ENCODE results near the gene RANGAP1. TPM values are rescaled to one million over a fixed set of nuclear protein-coding genes. Genes with fewer than 3 reads are reported as not detected.
"Not testable (repeated sequence)": the region's sequence is repeated elsewhere in the genome, so short reads cannot be mapped to it uniquely, and the experiment has no call there.

RANGAP1 gene
- total and polyA plus RNA-seq, 2 of the 8 experiments (the other 6 are each of a cell fraction or from before 2014, with no cell fraction given): 121 to 171 TPM

DNA sequence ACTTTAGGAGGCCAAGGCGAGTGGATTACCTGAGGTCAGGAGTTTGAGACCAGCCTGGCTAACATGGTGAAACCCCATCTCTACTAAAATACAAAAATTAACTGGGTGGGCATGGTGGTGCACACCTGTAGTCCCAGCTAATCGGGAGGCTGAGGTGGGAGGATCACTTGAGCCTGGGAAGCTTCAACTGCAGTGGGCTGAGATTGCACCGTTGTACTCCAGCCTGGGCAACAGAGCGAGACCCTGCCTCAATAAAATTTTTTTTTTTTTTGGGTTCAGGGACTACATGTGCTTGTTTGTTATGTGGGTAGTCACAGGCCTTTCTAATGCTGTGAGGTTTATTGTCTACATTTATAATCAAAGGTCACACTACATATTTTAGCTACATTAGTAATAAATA lies 26.2 kb downstream of the RANGAP1 start:
- H2AFZ ChIP-seq (ENCODE audit: low read length); H4K5ac ChIP-seq (ENCODE audit: insufficient read length, low read depth, low read length): not testable (repeated sequence)
- peaks cover 61 to 95% (median 81%) of the 10 kb centered on the region in 4 experiments for H3K36me3 ChIP-seq (ENCODE audit: control insufficient read depth in 2 of 4, insufficient read depth in 4 of 4, low read length in 3 of 4)

More for the DNA sequence above, 26.2 kb downstream of the RANGAP1 start:
- H3K4me3 ChIP-seq (ENCODE audit: extremely low read depth in 1 of 4, insufficient read depth in 2 of 4, low read depth in 3 of 4, low read length in 4 of 4); H3K4ac ChIP-seq (replicated peaks; ENCODE audit: insufficient read length, low read depth, low read length); DNase-seq (ENCODE audit: low read depth in 1 of 2, low spot score in 2 of 2); H4K8ac ChIP-seq (ENCODE audit: extremely low read depth, insufficient read depth, low read length); H3K79me2 ChIP-seq (ENCODE audit: control insufficient read depth in 1 of 2, insufficient read depth in 2 of 2, low read length in 2 of 2); H3K4me2 ChIP-seq (ENCODE audit: insufficient read depth in 1 of 2, low read depth in 2 of 2, low read length in 2 of 2); H3K23ac ChIP-seq (ENCODE audit: insufficient read length); FAIRE-seq; H3K79me1 ChIP-seq (ENCODE audit: low read depth, low read length); H2BK5ac ChIP-seq (ENCODE audit: low read depth, low read length); H3K23me2 ChIP-seq (ENCODE audit: low read depth, low read length); H4K91ac ChIP-seq (replicated peaks; ENCODE audit: insufficient read length, low read length); H3K27ac ChIP-seq (ENCODE audit: low read depth, low read length); H3K9me3 ChIP-seq (ENCODE audit: insufficient read depth in 2 of 2, low read depth in 1 of 2, low read length in 1 of 2); H2BK120ac ChIP-seq (replicated peaks; ENCODE audit: low read depth, low read length); H3K56ac ChIP-seq (replicated peaks; ENCODE audit: insufficient read length, low read depth, low read length); H2BK15ac ChIP-seq (ENCODE audit: low read length); H2BK12ac ChIP-seq (ENCODE audit: low read depth, low read length); H3K9ac ChIP-seq (replicated peaks in 1 of 4; ENCODE audit: extremely low read depth in 1 of 4, low read depth in 3 of 4, low read length in 3 of 4); H2AK5ac ChIP-seq (ENCODE audit: low read depth, low read length); H3K4me1 ChIP-seq (replicated peaks in 1 of 4; ENCODE audit: control insufficient read depth in 3 of 4, insufficient read depth in 4 of 4, low read length in 3 of 4); H3K18ac ChIP-seq (ENCODE audit: extremely low read depth, low read length); H3K27me3 ChIP-seq (replicated peaks in 1 of 4; ENCODE audit: control insufficient read depth in 3 of 4, extremely low read depth in 1 of 4, insufficient read depth in 3 of 4, low read length in 3 of 4); H3K14ac ChIP-seq (ENCODE audit: insufficient read length); H2BK20ac ChIP-seq (ENCODE audit: low read length): not testable (repeated sequence)
- peaks cover 15 to 27% of the 10 kb centered on the region in 2 experiments for H4K20me1 ChIP-seq (replicated peaks in 1 of 2; ENCODE audit: control insufficient read depth in 1 of 2, insufficient read depth in 2 of 2, low read length in 2 of 2)
- ChIA-PET POLR2A (ENCODE audit: partially characterized antibody) (interaction anchor here (0.8 to 4.7 kb wide), 4 partner anchors 10 to 26 kb away, joined by 4 to 28 read pairs (median 14); partner anchors contain the start of gene RANGAP1), CTCF (ENCODE audit: partially characterized antibody) (interaction anchor here (0.7 kb wide), 1 partner anchor 1945 kb away, joined by 3 read pairs; no protein-coding TSS in a partner anchor)
- 90% methylated on average over 4 of the region's 4 CpGs; no CpG with 5 or more reads in 1 of the 2 experiments for WGBS, 2 experiments (ENCODE audit: extremely low coverage in 1 of 2, insufficient coverage in 1 of 2, insufficient read length in 1 of 2, insufficient replicate concordance in 2 of 2, low coverage in 1 of 2, low lambda C conversion rate in 2 of 2, missing lambda C conversion rate in 1 of 2)
